ENCODE measurements around the gene CHST11.

- TF ChIP-seq POLR2AphosphoS5 (IDR thresholded peaks at IDR 0.05; ENCODE audit: borderline replicate concordance, low read depth, low read length) (no peak), EZH2 (IDR thresholded peaks at IDR 0.05) (no peak), FOXP2 (optimal IDR thresholded peaks at IDR 0.05; ENCODE audit: control extremely low read depth, extremely low read length, insufficient read depth) (no peak)
Observed at GRCh38 chr12:104619305-104619704, 162.6 kb downstream of the CHST11 start.
